ENCODE data around the gene OR9A4.
"Not testable (repeated sequence)": the region's sequence is repeated elsewhere in the genome, so short reads cannot be mapped to it uniquely, and the experiment has no call there.

The OR9A4 gene

GRCh38 chr7:141916099-141916498 is at the start of gene OR9A4:
Gene OR9A4 (plus strand): TSS chr7:141916399. CDS start chr7:141918876, 2,477 bp downstream.
- Mint-ChIP-seq H3K27me3 (ENCODE audit: low read depth) (no peaks in the 10 kb centered on the region), H3K36me3 (ENCODE audit: low read depth) (no peaks in the 10 kb centered on the region), H3K27ac (no peak within 1 kb of the TSS), H3K4me3 (no peak within 1 kb of the TSS), H3K9me3 (peaks cover 3% of the 10 kb centered on the region), H3K4me1 (ENCODE audit: low read depth) (no peaks in the 10 kb centered on the region)

DNA sequence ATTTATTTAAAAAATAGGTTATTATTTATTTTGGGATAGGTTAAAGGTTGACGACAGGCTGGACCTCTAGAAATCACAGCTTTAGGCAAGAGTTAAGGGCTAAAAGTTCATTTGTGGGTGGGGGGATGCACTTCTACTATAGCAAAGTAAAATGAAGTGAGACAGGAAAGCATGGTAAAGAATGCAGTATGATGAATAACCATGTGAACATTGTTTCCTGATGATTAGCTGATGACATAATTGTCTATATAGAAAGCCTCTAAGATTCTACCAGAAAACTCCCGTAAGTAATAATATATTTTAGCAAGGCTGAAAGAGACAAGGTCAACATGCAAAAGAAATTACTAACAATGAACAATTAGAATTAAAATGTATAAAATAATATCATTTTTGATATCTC is 49.2 kb upstream of the OR9A4 start:
- Mint-ChIP-seq H3K4me3 (no peak overlapping the region), H3K27me3 (ENCODE audit: low read depth) (no peaks in the 10 kb centered on the region), H3K27ac (no peak overlapping the region), H3K36me3 (ENCODE audit: low read depth) (no peaks in the 10 kb centered on the region), H3K9me3 (no peaks in the 10 kb centered on the region), H3K4me1 (ENCODE audit: low read depth) (no peaks in the 10 kb centered on the region)

GRCh38 chr7:141872931-141873330 is 43.3 kb upstream of the OR9A4 start:
- no peaks in the 10 kb centered on the region for H3K4me1 Mint-ChIP-seq (ENCODE audit: low read depth)
- no peaks in the 10 kb centered on the region for H3K36me3 Mint-ChIP-seq (ENCODE audit: low read depth)
- no peaks in the 10 kb centered on the region for H3K9me3 Mint-ChIP-seq
- no peak overlapping the region for H3K27ac Mint-ChIP-seq
- H3K27me3 Mint-ChIP-seq (ENCODE audit: low read depth), result no peaks in the 10 kb centered on the region
- no peak overlapping the region for H3K4me3 Mint-ChIP-seq

GRCh38 chr7:141874787-141875186 is 41.4 kb upstream of the OR9A4 start:
- no peaks in the 10 kb centered on the region for H3K4me1 Mint-ChIP-seq (ENCODE audit: low read depth)
- H3K9me3 Mint-ChIP-seq, result no peaks in the 10 kb centered on the region
- H3K27ac Mint-ChIP-seq, result no peak overlapping the region
- H3K27me3 Mint-ChIP-seq (ENCODE audit: low read depth), result no peaks in the 10 kb centered on the region
- no peaks in the 10 kb centered on the region for H3K36me3 Mint-ChIP-seq (ENCODE audit: low read depth)
- no peak overlapping the region for H3K4me3 Mint-ChIP-seq

DNA sequence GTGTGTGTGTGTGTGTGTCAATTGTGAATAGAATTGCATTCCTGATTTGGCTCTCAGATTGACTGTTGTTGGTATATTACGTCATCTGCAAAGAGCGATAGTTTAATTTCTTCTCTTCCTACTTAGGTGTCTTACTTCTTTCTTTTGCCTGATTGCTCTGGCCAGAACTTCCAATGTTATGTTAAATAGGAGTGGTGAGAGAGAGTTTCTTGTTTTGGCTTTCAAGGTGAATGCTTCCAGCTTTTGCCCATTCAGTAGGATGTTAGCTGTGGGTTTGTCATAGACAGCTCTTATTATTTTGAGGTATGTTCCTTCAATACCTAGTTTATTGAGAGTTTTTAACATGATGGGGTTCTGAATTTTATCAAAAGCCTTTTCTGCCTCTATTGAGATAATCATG is 40.7 kb upstream of the OR9A4 start:
- no peaks in the 10 kb centered on the region for H3K9me3 Mint-ChIP-seq
- H3K27me3 Mint-ChIP-seq (ENCODE audit: low read depth), result no peaks in the 10 kb centered on the region
- H3K4me3 Mint-ChIP-seq, result no peak overlapping the region
- H3K27ac Mint-ChIP-seq, result no peak overlapping the region
- H3K36me3 Mint-ChIP-seq (ENCODE audit: low read depth), result no peaks in the 10 kb centered on the region
- H3K4me1 Mint-ChIP-seq (ENCODE audit: low read depth), result no peaks in the 10 kb centered on the region

GRCh38 chr7:141876371-141876770 is 39.8 kb upstream of the OR9A4 start:
- no peaks in the 10 kb centered on the region for H3K27me3 Mint-ChIP-seq (ENCODE audit: low read depth)
- no peak overlapping the region for H3K27ac Mint-ChIP-seq
- H3K4me1 Mint-ChIP-seq (ENCODE audit: low read depth), result no peaks in the 10 kb centered on the region
- no peaks in the 10 kb centered on the region for H3K36me3 Mint-ChIP-seq (ENCODE audit: low read depth)
- no peaks in the 10 kb centered on the region for H3K9me3 Mint-ChIP-seq
- H3K4me3 Mint-ChIP-seq, result no peak overlapping the region

- Mint-ChIP-seq H3K4me3 (no peak overlapping the region), H3K27me3 (ENCODE audit: low read depth) (no peaks in the 10 kb centered on the region), H3K4me1 (ENCODE audit: low read depth) (no peaks in the 10 kb centered on the region), H3K27ac (no peak overlapping the region), H3K9me3 (peaks cover 3% of the 10 kb centered on the region), H3K36me3 (ENCODE audit: low read depth) (no peaks in the 10 kb centered on the region)
Measured at GRCh38 chr7:141877365-141877764, 38.8 kb upstream of the OR9A4 start.

GRCh38 chr7:141880960-141881359 is 35.2 kb upstream of the OR9A4 start:
- Mint-ChIP-seq H3K9me3 (peaks cover 3% of the 10 kb centered on the region), H3K4me1 (ENCODE audit: low read depth) (no peaks in the 10 kb centered on the region), H3K4me3 (no peak overlapping the region), H3K27me3 (ENCODE audit: low read depth) (no peaks in the 10 kb centered on the region), H3K36me3 (ENCODE audit: low read depth) (no peaks in the 10 kb centered on the region), H3K27ac (no peak overlapping the region)

DNA sequence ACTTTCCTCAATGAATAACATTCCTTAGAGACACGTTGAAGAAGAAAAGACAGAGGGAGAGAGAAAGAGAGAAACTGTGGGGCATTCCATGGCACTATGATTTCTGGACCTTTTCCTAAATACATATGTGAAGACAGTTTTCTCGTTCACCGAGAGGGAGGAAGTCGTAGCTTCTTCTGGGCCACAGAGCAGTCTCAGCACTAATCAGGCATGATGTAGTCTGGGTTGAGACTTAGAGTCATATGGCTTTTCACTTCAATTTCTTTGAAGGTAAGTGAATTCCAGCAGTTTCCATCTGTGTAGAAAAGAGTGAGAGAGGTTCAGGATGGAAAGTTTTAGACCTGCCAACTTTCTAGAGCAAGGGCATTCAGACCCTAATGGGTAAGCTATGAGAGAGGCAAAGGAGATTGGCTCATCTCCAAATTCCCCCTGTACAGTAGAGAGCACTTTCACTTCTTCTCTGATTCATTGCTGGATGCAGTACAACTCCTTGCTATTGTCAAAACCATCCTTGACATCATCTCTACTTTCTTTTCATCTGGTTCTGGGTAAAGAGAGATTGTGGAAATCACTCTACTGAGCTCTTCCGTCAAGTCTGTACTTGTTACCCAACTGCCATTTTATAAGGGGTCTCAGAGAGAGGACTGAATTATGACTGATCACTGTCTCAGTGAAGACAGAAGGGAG is 31.5 kb upstream of the OR9A4 start:
- Mint-ChIP-seq H3K27ac (no peak overlapping the region), H3K4me1 (ENCODE audit: low read depth) (no peaks in the 10 kb centered on the region), H3K9me3 (peaks cover 3% of the 10 kb centered on the region), H3K36me3 (ENCODE audit: low read depth) (no peaks in the 10 kb centered on the region), H3K27me3 (ENCODE audit: low read depth) (no peaks in the 10 kb centered on the region), H3K4me3 (no peak overlapping the region)

- H3K27ac Mint-ChIP-seq, result no peak overlapping the region
Measured at GRCh38 chr7:141889321-141889720, 26.9 kb upstream of the OR9A4 start.

GRCh38 chr7:141891336-141891735 is 24.9 kb upstream of the OR9A4 start:
- no peaks in the 10 kb centered on the region for H3K4me1 Mint-ChIP-seq (ENCODE audit: low read depth)
- H3K27me3 Mint-ChIP-seq (ENCODE audit: low read depth), result no peaks in the 10 kb centered on the region
- H3K9me3 Mint-ChIP-seq, result no peaks in the 10 kb centered on the region
- H3K27ac Mint-ChIP-seq, result no peak overlapping the region
- no peak overlapping the region for H3K4me3 Mint-ChIP-seq
- H3K36me3 Mint-ChIP-seq (ENCODE audit: low read depth), result no peaks in the 10 kb centered on the region

More at GRCh38 chr7:141889321-141889720, 26.9 kb upstream of the OR9A4 start:
- no peaks in the 10 kb centered on the region for H3K9me3 Mint-ChIP-seq
- no peaks in the 10 kb centered on the region for H3K36me3 Mint-ChIP-seq (ENCODE audit: low read depth)
- H3K27me3 Mint-ChIP-seq (ENCODE audit: low read depth), result no peaks in the 10 kb centered on the region
- no peak overlapping the region for H3K4me3 Mint-ChIP-seq
- H3K4me1 Mint-ChIP-seq (ENCODE audit: low read depth), result no peaks in the 10 kb centered on the region

DNA sequence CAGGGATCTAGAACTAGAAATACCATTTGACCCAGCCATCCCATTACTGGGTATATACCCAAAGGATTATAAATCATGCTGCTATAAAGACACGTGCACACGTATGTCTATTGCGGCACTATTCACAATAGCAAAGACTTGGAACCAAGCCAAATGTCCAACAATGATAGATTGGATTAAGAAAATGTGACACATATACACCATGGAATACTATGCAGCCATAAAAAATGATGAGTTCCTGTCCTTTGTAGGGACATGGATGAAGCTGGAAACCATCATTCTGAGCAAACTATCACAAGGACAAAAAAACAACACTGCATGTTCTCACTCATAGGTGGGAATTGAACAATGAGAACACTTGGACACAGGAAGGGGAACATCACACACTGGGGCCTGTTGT is 16.8 kb upstream of the OR9A4 start:
- not testable (repeated sequence) for H3K4me1 Mint-ChIP-seq (ENCODE audit: low read depth); H3K36me3 Mint-ChIP-seq (ENCODE audit: low read depth); H3K9me3 Mint-ChIP-seq; H3K27ac Mint-ChIP-seq; H3K4me3 Mint-ChIP-seq; H3K27me3 Mint-ChIP-seq (ENCODE audit: low read depth)

DNA sequence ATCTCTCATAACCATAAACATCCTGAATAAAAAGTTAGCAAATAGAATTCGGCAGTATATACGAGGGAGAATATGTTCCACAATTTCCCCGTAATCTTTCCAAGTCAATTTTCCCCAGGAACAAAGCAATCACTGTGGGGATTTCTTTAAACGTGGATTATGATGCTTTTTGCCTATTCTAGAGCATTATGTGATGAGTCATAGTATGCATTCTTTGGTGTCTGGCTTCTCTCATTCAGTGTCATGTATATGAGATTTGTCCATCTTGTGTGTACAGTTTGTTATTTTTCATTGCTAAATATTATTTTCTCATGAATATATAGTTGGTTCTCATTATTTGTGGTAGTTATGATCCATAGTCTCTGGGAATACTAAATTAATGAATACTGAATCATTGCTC is 9.9 kb upstream of the OR9A4 start:
- no peak overlapping the region for H3K4me3 Mint-ChIP-seq
- H3K27ac Mint-ChIP-seq, result no peak overlapping the region
- H3K9me3 Mint-ChIP-seq, result no peaks in the 10 kb centered on the region
- no peaks in the 10 kb centered on the region for H3K27me3 Mint-ChIP-seq (ENCODE audit: low read depth)
- H3K4me1 Mint-ChIP-seq (ENCODE audit: low read depth), result no peaks in the 10 kb centered on the region
- H3K36me3 Mint-ChIP-seq (ENCODE audit: low read depth), result no peaks in the 10 kb centered on the region

DNA sequence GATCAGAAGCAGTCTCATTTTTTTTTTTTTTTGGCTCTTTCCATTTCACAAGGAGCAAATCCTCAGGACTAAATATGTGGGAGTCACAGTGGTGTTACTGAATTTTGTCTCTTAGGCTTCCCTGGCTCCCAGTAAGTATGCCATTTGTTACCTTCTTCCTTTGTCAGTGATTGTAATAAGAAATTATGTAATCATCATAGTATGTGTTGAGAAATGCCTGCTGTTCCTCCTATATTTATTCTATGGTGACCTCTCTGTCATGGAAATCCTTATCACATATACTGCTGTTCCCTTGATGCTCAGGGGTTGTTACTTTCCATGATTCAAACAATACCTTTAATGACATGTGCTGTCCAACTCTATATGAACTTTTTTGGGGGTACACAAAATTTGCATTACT is 4.8 kb upstream of the OR9A4 start:
- H3K4me3 Mint-ChIP-seq, result no peak overlapping the region
- no peaks in the 10 kb centered on the region for H3K27me3 Mint-ChIP-seq (ENCODE audit: low read depth)
- H3K9me3 Mint-ChIP-seq, result no peaks in the 10 kb centered on the region

DNA sequence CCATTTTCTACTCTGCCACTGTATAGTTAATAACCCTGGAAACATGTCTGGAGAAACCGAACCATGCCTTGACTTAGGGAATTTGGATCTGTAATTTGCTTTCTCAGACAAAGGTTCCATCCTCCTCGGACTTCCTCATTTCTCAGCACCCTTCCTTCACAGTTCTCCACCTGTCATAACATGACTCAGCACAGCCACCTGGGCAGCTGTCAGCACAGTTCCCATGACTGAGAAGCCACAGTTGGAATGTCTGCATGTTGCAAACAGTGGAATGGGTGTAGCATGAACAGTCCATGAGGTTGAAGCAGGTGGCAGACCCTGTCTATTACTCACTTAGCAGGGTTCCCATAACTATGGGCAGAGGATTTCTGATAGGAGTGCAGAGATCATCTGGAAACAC is 634 bp upstream of the OR9A4 start:
- H3K36me3 Mint-ChIP-seq (ENCODE audit: low read depth), result no peaks in the 10 kb centered on the region
- no peaks in the 10 kb centered on the region for H3K27me3 Mint-ChIP-seq (ENCODE audit: low read depth)
- no peak overlapping the region for H3K4me3 Mint-ChIP-seq
- H3K4me1 Mint-ChIP-seq (ENCODE audit: low read depth), result no peaks in the 10 kb centered on the region
- H3K9me3 Mint-ChIP-seq, result peaks cover 3% of the 10 kb centered on the region
- H3K27ac Mint-ChIP-seq, result no peak overlapping the region

More for the DNA sequence above, 4.8 kb upstream of the OR9A4 start:
- H3K27ac Mint-ChIP-seq, result no peak overlapping the region
- H3K36me3 Mint-ChIP-seq (ENCODE audit: low read depth), result no peaks in the 10 kb centered on the region
- H3K4me1 Mint-ChIP-seq (ENCODE audit: low read depth), result no peaks in the 10 kb centered on the region

GRCh38 chr7:141920281-141920680 is 4.1 kb downstream of the OR9A4 start:
- Mint-ChIP-seq H3K4me1 (ENCODE audit: low read depth) (no peaks in the 10 kb centered on the region), H3K4me3 (no peak overlapping the region), H3K27me3 (ENCODE audit: low read depth) (no peaks in the 10 kb centered on the region), H3K27ac (no peak overlapping the region), H3K36me3 (ENCODE audit: low read depth) (no peaks in the 10 kb centered on the region), H3K9me3 (peaks cover 3% of the 10 kb centered on the region)

Measured in T-helper 1 cell treated with Interleukin-12 subunit alpha and Interleukin-12 subunit beta and Interleukin-4 antibody, amounts not matched to agents 30 μg/mL and 1 μg/mL, for 36 hours (primary cell).